K562 (cell line): ENCODE data around the gene RNF214. TPM values are rescaled to one million over a fixed set of nuclear protein-coding genes. Genes with fewer than 3 reads are reported as not detected.

Source experiments
- C11orf30 ChIP-seq: fragments of 450-650 bp; IDR thresholded peaks from 2 replicates; pipeline ENCODE4 v1.6.1; 2016; ENCODE audit warnings: low read depth, mild to moderate bottlenecking
- ETV5 ChIP-seq: sonication (generic); formaldehyde crosslinking; IDR thresholded peaks from 2 replicates; pipeline ENCODE4 v1.4.0; 2020; ENCODE audit warnings: low read depth, mild to moderate bottlenecking, missing genetic modification reagents
- GABPB2 ChIP-seq: fragments of 250-450 bp; sonication (Bioruptor Pico); conservative IDR thresholded peaks from 2 replicates; pipeline ENCODE4 v1.5.1; 2021; ENCODE audit warnings: mild to moderate bottlenecking
- KAT2B ChIP-seq: IDR thresholded peaks from one replicate; pipeline ENCODE4 v1.6.1; 2012; ENCODE audit warnings: low read depth, mild to moderate bottlenecking, control low read depth, inconsistent platforms, low read length, moderate library complexity
- MTF1 ChIP-seq: fragments of 250-450 bp; sonication (Bioruptor Pico); IDR thresholded peaks from 2 replicates; pipeline ENCODE4 v1.9.0; 2021; ENCODE audit warnings: moderate library complexity, mild to moderate bottlenecking, inconsistent platforms, borderline replicate concordance
- NBN ChIP-seq: fragments of 450-650 bp; IDR thresholded peaks from 2 replicates; pipeline ENCODE4 v1.6.1; 2016; ENCODE audit warnings: low read depth, mild to moderate bottlenecking
- NCOA2 ChIP-seq, 2 experiments: fragments of 450-650 bp; IDR thresholded peaks; 2 replicates each; pipeline ENCODE4 v1.6.1; 2018; ENCODE audit warnings: mild to moderate bottlenecking in 2 of 2, moderate library complexity in 1 of 2; ENCODE audit not compliant: partially characterized antibody in 2 of 2
- NCOA4 ChIP-seq: fragments of 450-650 bp; IDR thresholded peaks from 2 replicates; pipeline ENCODE4 v1.6.1; 2018; ENCODE audit warnings: mild to moderate bottlenecking; ENCODE audit not compliant: partially characterized antibody
- NCOA6 ChIP-seq: fragments of 450-650 bp; IDR thresholded peaks from 2 replicates; pipeline ENCODE4 v1.6.1; 2017; ENCODE audit warnings: mild to moderate bottlenecking
- POU5F1 ChIP-seq: fragments of 150-350 bp; IDR thresholded peaks from 2 replicates; pipeline ENCODE4 v1.6.1; 2014; ENCODE audit warnings: borderline replicate concordance, low read length, low read depth, mild to moderate bottlenecking; ENCODE audit not compliant: partially characterized antibody
- RBM25 ChIP-seq: fragments of 200-400 bp; formaldehyde crosslinking; IDR thresholded peaks from 2 replicates; pipeline ENCODE4 v1.6.1; 2018; ENCODE audit warnings: low read length, low read depth, moderate library complexity; ENCODE audit not compliant: severe bottlenecking
- TARDBP ChIP-seq: fragments of 450-650 bp; IDR thresholded peaks from 2 replicates; pipeline ENCODE4 v1.6.1; 2016
- TCF7L2 ChIP-seq: fragments of 150-350 bp; IDR thresholded peaks from 2 replicates; pipeline ENCODE4 v1.6.1; 2016; ENCODE audit warnings: low read depth, mild to moderate bottlenecking, low read length, moderate library complexity
- TEAD4 ChIP-seq, 2 experiments: sonication (generic) in 1 of 2; formaldehyde crosslinking in 1 of 2; IDR thresholded peaks; 2 replicates each; pipeline versions ENCODE4 v1.6.1 to v1.8.0; 2012 to 2022; ENCODE audit warnings: borderline replicate concordance in 1 of 2, inconsistent platforms in 1 of 2, low read length in 1 of 2, mild to moderate bottlenecking in 1 of 2, missing genetic modification reagents in 1 of 2
- TFAP4 ChIP-seq: sonication (generic); formaldehyde crosslinking; IDR thresholded peaks from 2 replicates; pipeline ENCODE4 v1.8.0; 2022; ENCODE audit warnings: missing genetic modification reagents, mild to moderate bottlenecking, moderate library complexity, borderline replicate concordance
- TOE1 ChIP-seq, 2 experiments: fragments of 450-650 bp in 1 of 2; sonication (generic) in 1 of 2; formaldehyde crosslinking in 1 of 2; IDR thresholded peaks; 2 replicates each; pipeline versions ENCODE4 v1.7.1 to v1.8.0; 2016 to 2022; ENCODE audit warnings: borderline replicate concordance in 2 of 2, mild to moderate bottlenecking in 2 of 2, antibody characterized with exemption in 1 of 2, inconsistent platforms in 1 of 2, low read depth in 1 of 2, missing genetic modification reagents in 1 of 2, moderate library complexity in 1 of 2
- ZKSCAN1 ChIP-seq: fragments of 150-350 bp; IDR thresholded peaks from 2 replicates; pipeline ENCODE4 v1.6.1; 2016; ENCODE audit warnings: low read depth, low read length
- ZNF121 ChIP-seq: sonication (generic); formaldehyde crosslinking; conservative IDR thresholded peaks from 2 replicates; pipeline ENCODE4 v1.8.0; 2022; ENCODE audit warnings: missing genetic modification reagents
- ZNF282 ChIP-seq: sonication (generic); formaldehyde crosslinking; IDR thresholded peaks from 2 replicates; pipeline ENCODE4 v1.8.1; 2023; ENCODE audit warnings: missing genetic modification reagents
- ZNF644 ChIP-seq: fragments of 200-800 bp; sonication (Bioruptor generic); IDR thresholded peaks from 2 replicates; pipeline ENCODE4 v1.6.1; 2016; ENCODE audit warnings: low read depth, missing genetic modification characterization, missing compliant biosample characterization
- ZNF764 ChIP-seq: fragments of 250-450 bp; sonication (Bioruptor Pico); IDR thresholded peaks from 2 replicates; pipeline ENCODE4 v1.4.0; 2020; ENCODE audit warnings: low read depth, mild to moderate bottlenecking, moderate library complexity
- polyA plus RNA-seq, 8 experiments: library from polyadenylated mRNA; depleted of rRNA in 4 of 8; stranded (reverse) in 5 of 8; unstranded in 3 of 8; fragments of >200 nt; fragmentation: Nextera tagmentation in 2 of 8; fragmentation: Illumina TruSeq in 1 of 8; extraction: Ambion mirVana in 2 of 8; extraction: Trizol in 1 of 8; gene quantifications; 2 replicates each; pipeline versions ENCODE4 v1.2.1 to v1.2.3, GENCODE V29; 2011 to 2014; ENCODE audit warnings: inconsistent platforms in 1 of 8, missing spikeins in 1 of 8
- total RNA-seq, 7 experiments: library from RNA; depleted of rRNA in 6 of 7; stranded (reverse); fragments of >200 nt in 6 of 7; fragmentation: Illumina TruSeq in 2 of 7; extraction: Trizol in 2 of 7; gene quantifications; 2 replicates each; pipeline versions ENCODE4 v1.2.1 to v1.2.3, GENCODE V29; 2011 to 2021; ENCODE audit warnings: low replicate concordance in 1 of 7
- TF ChIP-seq, protein P1 (sequence below), 2 experiments: fragments of 450-650 bp; conservative IDR thresholded peaks; 2 replicates each; pipeline ENCODE4 v1.6.1; 2017; ENCODE audit warnings: mild to moderate bottlenecking in 2 of 2, moderate library complexity in 2 of 2
- TF ChIP-seq, protein P2 (sequence below): fragments of 450-650 bp; conservative IDR thresholded peaks from 2 replicates; pipeline ENCODE4 v1.6.1; 2016; ENCODE audit warnings: missing genetic modification characterization, low read depth, mild to moderate bottlenecking, missing compliant biosample characterization, moderate library complexity

RNF214 gene
- total and polyA plus RNA-seq, 9 of the 15 experiments (the other 6 are each of a cell fraction or from before 2014, with no cell fraction given) = 6.6 to 24.8 (median 11.9) TPM

- TF ChIP-seq ZKSCAN1 (no peak), NBN (no peak), ZNF121 (CRISPR knock-in tag) (no peak), TOE1 (IDR thresholded peaks at IDR 0.05; ENCODE audit: borderline replicate concordance) (no peak), TOE1 (CRISPR knock-in tag; IDR thresholded peaks at IDR 0.05; ENCODE audit: borderline replicate concordance, low read depth) (no peak), RBM25 (no peak), TCF7L2 (no peak), ZNF764 (CRISPR knock-in tag) (no peak), ZNF644 (tag) (peak; percentile 82), ETV5 (CRISPR knock-in tag) (peak; percentile 72; the same call in 1 of the 2 replicates), ZNF282 (CRISPR knock-in tag) (no peak), GABPB2 (CRISPR knock-in tag) (no peak), TFAP4 (CRISPR knock-in tag) (no peak), TEAD4 (IDR thresholded peaks at IDR 0.05; ENCODE audit: low read length) (peak; percentile 96), TEAD4 (CRISPR knock-in tag; IDR thresholded peaks at IDR 0.05; ENCODE audit: borderline replicate concordance) (no peak), TARDBP (0 out of 2 replicates have a peak, but pooled peaks have one; percentile 30), NCOA4 (no peak), KAT2B (no peak), POU5F1 (no peak), NCOA2 (IDR thresholded peaks at IDR 0.05; ENCODE audit: partially characterized antibody in 2 of 2) (no peak), C11orf30 (no peak), NCOA6 (no peak), MTF1 (CRISPR knock-in tag) (no peak)
- TF ChIP-seq, protein P1, sequence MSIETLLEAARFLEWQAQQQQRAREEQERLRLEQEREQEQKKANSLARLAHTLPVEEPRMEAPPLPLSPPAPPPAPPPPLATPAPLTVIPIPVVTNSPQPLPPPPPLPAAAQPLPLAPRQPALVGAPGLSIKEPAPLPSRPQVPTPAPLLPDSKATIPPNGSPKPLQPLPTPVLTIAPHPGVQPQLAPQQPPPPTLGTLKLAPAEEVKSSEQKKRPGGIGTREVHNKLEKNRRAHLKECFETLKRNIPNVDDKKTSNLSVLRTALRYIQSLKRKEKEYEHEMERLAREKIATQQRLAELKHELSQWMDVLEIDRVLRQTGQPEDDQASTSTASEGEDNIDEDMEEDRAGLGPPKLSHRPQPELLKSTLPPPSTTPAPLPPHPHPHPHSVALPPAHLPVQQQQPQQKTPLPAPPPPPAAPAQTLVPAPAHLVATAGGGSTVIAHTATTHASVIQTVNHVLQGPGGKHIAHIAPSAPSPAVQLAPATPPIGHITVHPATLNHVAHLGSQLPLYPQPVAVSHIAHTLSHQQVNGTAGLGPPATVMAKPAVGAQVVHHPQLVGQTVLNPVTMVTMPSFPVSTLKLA (conservative IDR thresholded peaks at IDR 0.05) = peak in 1 of 2 experiments; percentile 43; a peak in 2 of 4 replicates
- TF ChIP-seq, protein P2, sequence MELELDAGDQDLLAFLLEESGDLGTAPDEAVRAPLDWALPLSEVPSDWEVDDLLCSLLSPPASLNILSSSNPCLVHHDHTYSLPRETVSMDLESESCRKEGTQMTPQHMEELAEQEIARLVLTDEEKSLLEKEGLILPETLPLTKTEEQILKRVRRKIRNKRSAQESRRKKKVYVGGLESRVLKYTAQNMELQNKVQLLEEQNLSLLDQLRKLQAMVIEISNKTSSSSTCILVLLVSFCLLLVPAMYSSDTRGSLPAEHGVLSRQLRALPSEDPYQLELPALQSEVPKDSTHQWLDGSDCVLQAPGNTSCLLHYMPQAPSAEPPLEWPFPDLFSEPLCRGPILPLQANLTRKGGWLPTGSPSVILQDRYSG (tag) = 0 out of 2 replicates have a peak, but pooled peaks have one; percentile 26
Measured at GRCh38 chr11:117223741-117224689, 8.5 kb upstream of the RNF214 start (continued).
